Epithelial cell of umbilical artery (primary cell): ENCODE data around the gene PARP6. TPM values are rescaled to one million over a fixed set of nuclear protein-coding genes. Genes with fewer than 3 reads are reported as not detected.

Experiments used
- total RNA-seq: library from RNA; depleted of rRNA; stranded (reverse); fragments of >200 nt; gene quantifications from 2 replicates; pipeline ENCODE4 v1.2.3, GENCODE V29; 2014

Gene PARP6
- total RNA-seq = 7.1 and 9.1 TPM in 2 replicates

DNA sequence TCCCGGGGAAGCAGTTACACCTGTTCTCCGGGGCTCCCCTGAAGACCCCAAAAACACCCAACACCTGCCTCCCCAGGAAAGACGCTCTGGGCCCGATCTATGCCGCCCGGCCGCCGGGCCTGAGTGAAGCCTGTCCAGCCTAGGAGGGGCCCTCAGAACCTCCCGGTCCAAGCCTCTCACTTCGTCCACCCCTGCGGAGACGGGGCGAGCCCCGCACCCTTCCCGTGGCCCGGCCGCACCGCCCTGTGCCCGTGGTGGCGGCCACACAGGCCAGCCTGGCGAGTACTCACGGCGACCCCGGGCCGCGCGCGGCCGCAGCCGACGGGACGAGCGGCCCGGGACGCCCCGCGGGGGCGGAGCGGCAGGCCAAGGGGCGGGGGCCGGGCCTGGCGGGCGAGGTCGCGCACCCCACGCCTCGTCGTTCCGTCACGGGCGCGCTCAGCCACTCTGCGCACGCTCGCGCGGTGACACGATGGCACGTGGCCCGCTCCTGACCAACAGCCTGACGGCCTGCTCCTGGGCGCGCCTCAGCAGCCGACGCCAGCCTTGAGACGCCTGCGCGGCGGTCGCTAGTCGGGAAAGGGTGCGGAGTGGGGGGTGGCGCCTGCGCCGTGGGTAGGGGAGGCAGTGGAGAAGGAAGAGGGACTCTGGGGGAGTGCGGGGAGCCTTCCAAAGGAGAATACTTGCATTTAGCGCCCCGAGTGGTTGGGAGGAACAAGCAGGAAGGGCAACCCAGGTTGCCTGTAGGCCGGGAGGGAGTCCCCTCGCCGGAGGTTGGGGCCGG is at the start of gene PARP6:
PARP6 (minus strand) TSS at position 342 of the 784 bp plus-strand sequence. CDS start 5,077 bp downstream, outside the sequence.

GRCh38 chr15:72319985-72320671 is 47.8 kb upstream of the PARP6 start, which contains the start of gene CELF6:
TSS of gene CELF6 (minus strand) at chr15:72320157. CDS start at chr15:72319874, 283 bp downstream.

DNA sequence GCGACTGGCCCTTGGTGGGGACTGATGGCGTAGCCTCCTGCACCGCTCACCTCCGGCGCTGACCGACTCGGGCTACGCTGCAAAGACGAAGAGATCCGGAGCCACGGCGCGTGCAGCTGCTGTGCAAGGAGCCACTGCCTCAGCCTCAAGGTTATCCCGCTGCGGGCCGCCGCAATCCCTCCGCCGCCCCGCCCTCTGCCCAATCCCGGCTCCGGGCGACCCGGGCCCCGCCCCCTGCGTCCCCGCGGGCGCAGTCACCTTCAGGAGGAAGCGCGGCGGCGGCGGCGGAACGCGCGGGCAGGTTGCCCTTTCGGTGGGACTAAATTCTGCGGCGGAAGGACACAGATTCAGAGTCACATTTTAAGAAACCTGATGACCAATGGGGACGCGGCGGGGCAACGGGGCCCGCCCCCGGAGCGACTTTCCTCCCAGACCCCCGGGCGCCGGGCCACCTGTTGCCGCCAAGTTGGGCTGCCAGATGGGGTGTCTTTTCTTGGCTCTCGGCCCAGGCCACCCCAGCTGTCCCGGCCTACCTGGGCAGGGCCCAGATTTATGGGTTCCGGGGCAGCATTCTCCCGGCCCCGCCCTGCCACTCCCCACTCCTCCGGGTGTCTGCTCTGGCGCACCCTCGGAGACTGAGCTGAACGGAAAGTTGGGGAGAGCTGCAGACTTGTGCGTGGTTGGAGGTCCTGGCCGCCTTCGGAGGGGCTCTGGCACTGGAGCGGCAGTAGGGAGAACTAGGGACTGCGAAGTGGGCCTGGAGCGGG is 41.1 kb downstream of the PARP6 start, which contains the start of gene PKM:
PKM (minus strand) TSS at position 125 of the 767 bp plus-strand sequence. CDS start 12,093 bp downstream, outside the sequence.

DNA sequence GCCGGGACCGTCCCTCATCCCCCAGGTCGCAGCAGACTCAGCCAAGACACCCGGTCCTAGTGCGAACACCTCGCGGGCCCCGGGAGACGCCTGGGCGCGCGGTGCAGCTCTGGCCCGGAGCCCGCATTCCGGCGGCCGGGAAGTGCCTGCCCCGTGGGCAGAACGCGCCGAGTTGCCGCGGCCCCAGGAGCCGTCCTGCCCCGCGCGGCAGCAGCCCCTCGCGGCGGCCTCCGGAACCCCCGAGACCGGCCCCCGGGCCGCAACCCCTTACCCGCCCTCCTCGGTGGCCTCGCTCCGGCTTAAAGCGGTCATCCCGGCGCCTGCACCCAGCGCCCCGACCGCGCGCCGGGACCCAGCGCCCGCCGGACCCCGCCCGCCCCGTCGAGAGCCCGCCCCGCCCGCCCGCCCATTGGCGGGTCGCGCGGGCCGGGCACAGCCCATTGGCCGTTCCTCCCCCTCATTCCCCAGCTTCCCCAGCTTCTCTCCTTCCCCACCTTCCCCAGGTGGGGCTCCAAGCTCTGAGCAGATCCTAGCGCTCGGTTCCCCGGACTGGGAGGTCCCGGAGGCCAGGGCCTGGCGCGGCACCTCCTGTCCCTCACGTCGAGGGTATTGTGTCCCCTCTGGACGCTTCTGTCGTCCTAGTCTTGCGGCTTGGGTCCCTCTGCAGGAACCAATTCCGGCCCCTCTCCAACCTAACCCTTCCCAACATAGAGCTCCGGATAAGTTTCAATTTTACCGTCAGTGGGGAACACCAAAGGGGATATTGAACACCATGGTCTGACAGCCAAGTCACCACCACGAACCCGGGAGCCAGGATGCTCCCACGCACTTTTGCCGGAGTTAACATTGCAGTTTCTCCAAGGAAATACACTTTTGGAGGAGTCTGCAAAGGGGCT is 74.6 kb downstream of the PARP6 start, which contains the start of gene GRAMD2A:
GRAMD2A (minus strand) TSS at position 328 of the 896 bp plus-strand sequence.

Other genes with a start within 250 kb of the PARP6 start
- gene MYO9A, start 154.4 kb downstream of the PARP6 start, total RNA-seq = 17.9 and 24.2 TPM in 2 replicates
- gene SENP8, start 154.2 kb downstream of the PARP6 start, total RNA-seq = 0.97 and 2.0 TPM in 2 replicates
- 0.30 and 0.32 TPM in 2 replicates for gene GRAMD2A, start 74.8 kb downstream of the PARP6 start, total RNA-seq
- 1,120 and 1,412 TPM in 2 replicates for gene PKM, start 41.4 kb downstream of the PARP6 start, total RNA-seq
- not detected in 2 replicates for gene CELF6, start 47.6 kb upstream of the PARP6 start, total RNA-seq
- gene HEXA, start 103.5 kb upstream of the PARP6 start, total RNA-seq = 35.1 and 42.6 TPM in 2 replicates
- gene TMEM202, start 125.8 kb upstream of the PARP6 start, total RNA-seq = not detected in 2 replicates
- 26.4 and 27.0 TPM in 2 replicates for gene ARIH1, start 201.8 kb upstream of the PARP6 start, total RNA-seq